Testis (tissue), 2 donors: ENCODE data around the gene PRMT6.

Source experiments
- POLR2A ChIP-seq: fragments of 450-650 bp; IDR thresholded peaks from one replicate; pipeline ENCODE4 v1.6.1; 2017; ENCODE audit warnings: antibody characterized with exemption, mild to moderate bottlenecking, moderate library complexity
- TF ChIP-seq, protein P1 (sequence below), 3 experiments: fragments of 450-650 bp in 2 of 3; fragments of 200-600 bp in 1 of 3; sonication (generic) in 1 of 3; IDR thresholded peaks; one replicate each; pipeline ENCODE4 v1.5.1; 2016 to 2019; ENCODE audit warnings: antibody characterized with exemption in 3 of 3, mild to moderate bottlenecking in 2 of 3, moderate library complexity in 1 of 3

DNA sequence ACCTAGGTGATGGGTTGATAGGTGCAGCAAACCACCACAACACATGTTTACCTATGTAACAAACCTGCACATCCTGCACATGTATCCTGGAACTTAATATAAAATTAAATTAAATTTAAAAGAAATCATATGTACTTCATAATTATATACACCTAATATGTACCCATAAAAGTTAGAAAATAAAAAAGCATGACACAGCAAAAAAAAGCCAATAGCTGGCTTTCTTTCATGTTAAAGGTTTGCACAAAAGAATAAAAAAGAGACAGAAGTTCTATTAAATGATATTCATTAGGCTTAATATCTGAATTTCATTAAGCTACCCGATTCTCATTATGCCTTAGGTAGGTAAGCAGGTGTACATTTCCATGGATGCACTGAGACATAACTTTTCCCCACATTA, 5.2 kb upstream of the PRMT6 start:
- TF ChIP-seq, protein P1, sequence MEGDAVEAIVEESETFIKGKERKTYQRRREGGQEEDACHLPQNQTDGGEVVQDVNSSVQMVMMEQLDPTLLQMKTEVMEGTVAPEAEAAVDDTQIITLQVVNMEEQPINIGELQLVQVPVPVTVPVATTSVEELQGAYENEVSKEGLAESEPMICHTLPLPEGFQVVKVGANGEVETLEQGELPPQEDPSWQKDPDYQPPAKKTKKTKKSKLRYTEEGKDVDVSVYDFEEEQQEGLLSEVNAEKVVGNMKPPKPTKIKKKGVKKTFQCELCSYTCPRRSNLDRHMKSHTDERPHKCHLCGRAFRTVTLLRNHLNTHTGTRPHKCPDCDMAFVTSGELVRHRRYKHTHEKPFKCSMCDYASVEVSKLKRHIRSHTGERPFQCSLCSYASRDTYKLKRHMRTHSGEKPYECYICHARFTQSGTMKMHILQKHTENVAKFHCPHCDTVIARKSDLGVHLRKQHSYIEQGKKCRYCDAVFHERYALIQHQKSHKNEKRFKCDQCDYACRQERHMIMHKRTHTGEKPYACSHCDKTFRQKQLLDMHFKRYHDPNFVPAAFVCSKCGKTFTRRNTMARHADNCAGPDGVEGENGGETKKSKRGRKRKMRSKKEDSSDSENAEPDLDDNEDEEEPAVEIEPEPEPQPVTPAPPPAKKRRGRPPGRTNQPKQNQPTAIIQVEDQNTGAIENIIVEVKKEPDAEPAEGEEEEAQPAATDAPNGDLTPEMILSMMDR (IDR thresholded peaks at IDR 0.05) = no peak
- TF ChIP-seq POLR2A = no peak
